Frontal cortex (tissue), 4 donors: ENCODE results near the gene TNP2. TPM values are rescaled to one million over a fixed set of nuclear protein-coding genes. Genes with fewer than 3 reads are reported as not detected.

Source experiments
- DNase-seq, 2 donors: peaks; one replicate each; pipeline ENCODE4 v3.0.0; 2012; ENCODE audit warnings: low spot score in 2 of 2
- FAIRE-seq: peaks from 2 replicates; lab custom pipeline; 2012; peaks lifted over from hg19 to GRCh38; lab: Jason Lieb, UNC
- total RNA-seq: library from RNA; depleted of rRNA; stranded (reverse); fragments of >200 nt; gene quantifications from one replicate; pipeline ENCODE4 v1.2.3, GENCODE V29; 2014
- donor health status: control.
- donor health status: control.
- donor health status: control.

The TNP2 gene
- total RNA-seq, 1 donor from 2014 or later = not detected

DNA sequence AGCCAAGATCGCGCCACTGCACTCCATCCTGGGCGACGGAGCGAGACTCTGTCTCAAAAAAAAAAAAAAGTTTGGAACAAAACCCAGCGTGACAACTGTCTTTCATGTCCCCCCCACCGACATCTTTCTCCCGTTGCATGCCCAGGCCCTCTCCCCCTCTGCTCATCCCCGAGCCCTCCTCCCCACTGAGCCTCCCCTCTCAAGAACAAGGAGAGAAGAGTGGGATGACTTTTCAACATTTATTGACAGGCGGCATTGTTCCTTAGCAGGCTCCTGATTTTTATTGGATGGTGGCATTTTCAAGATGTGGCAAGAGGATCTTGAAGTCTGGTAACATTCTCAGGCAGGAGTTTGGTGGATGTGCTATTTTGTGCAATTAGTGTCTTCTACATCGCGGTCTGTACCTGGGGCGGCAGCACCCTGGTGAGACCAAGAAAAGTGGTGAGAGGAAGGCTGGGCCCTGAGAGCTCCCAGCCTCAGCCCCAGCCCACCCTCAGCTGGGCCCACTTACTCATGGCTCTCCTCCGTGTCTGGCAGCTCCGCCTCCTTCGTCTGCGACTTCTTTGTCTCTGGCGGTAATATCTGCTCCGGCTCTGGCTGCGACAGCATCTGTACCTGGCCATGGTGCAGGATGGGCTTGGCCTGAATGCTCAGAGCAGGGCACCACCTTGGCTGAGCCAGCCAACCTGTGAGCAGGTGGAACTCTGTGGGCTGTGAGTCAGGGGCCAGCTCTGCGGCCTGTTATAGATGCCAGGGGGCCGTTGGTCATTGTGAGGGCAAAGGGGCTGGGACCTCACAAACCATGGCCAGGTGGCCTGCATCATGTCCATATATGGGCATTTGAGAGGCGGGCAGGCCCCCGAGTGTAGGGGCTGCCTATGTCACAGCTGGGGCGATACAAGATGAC lies 11.7 kb upstream of the TNP2 start, which contains the start of gene PRM1:
Gene PRM1 (minus strand): TSS at position 715 of the 907 bp plus-strand sequence. CDS start 92 bp downstream, at position 623.
- DNase-seq (no peak), FAIRE-seq (no peak)

GRCh38 chr16:11278681-11279628 lies 9.8 kb upstream of the TNP2 start:
- FAIRE-seq (no peak), DNase-seq (no peak)

DNA sequence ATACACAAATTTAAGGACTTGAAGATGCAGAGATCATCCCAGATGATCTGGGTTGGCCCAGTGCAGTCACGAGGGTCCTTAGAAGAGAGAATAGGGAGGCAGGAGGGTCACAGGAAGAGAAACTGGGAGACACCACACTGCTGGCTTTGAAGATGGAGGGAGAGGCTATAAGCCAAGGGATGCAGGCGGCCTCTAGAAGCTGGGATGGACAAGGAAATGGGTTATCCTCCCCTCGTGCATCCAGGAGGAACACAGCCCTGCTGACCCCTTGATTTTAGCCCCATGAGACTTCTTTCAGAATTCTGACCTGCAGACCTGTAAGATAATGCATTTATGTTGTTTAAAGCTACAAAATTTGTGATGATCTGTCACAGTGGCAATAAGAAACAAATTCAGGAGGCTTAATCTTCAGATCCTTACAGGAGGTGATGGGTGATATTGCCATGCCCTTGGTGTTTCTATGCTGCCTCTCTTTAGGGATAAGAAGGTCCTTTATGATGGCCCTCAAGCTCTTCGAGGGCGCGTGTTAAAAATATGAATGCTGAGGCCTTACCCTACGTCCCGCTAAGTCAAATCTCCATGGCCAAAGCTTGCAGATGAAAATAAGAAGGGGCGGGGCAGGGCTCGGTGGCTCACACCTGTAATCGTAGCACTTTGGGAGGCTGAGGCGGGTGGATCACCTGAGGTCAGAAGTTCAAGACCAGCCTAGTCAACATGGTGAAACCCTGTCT lies 8.6 kb upstream of the TNP2 start:
- no peak for DNase-seq
- FAIRE-seq = no peak

- no peak for FAIRE-seq
- DNase-seq = no peak
Measured at GRCh38 chr16:11276896-11277593, 7.9 kb upstream of the TNP2 start.

DNA sequence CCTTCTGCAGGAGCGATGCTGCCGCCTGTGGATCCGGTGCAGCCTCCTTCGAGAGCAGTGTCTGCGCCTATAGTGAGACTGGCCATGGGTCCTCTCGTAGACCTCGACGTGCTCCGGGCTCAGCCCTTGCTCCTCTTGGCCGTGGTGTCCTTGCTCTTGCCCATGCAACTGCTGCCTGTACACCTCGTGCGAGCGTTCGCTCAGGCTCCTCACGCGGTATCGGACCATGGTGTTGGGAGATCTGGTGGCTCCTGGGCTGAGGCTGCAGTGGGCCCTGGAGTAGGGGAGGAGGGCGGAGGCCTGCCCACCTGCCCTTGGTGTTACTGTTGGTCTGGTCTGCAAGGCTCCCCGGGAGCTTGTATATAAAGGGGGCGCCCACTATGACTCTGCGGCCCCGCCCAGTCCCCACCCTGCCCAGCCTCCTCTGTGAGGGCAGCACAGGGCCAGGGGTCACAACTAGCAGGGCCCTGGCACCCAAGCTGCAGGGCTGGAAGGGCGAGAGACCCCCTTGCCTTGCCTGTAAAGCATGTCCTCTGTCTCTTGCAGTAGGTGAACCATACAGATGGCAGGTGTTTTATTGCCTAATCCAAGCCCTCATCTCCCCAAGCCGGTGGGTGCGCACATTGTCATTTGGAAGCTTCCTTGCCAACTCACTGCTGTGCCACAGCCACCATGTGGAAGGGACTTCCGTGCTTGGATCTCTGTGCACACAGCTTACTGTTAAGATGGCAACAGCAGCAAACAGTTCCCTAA lies 7.2 kb upstream of the TNP2 start, which contains the start of gene PRM2:
Gene PRM2 (minus strand): TSS at position 338 of the 753 bp plus-strand sequence. CDS start 110 bp downstream, at position 228.
- DNase-seq = no peak
- no peak for FAIRE-seq

DNA sequence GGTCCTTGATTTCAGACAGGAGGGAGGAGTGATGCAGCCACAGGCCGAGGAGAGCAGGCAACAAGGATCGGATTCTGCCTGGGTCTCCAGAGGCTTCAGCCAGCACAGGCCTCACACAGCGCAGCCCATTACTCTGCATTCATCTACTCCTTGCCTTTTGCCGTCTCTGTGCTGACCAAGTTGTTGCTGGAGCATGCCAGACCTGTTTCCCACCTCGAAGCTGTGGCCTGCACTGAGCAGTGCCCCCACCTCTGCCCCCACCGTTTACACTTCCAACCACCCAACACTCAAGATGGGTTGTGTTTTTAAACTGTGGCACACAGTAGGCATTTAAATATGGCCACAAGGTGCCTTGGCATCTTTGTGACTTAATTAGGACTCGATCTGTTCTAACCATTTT lies 5.8 kb upstream of the TNP2 start:
- FAIRE-seq (no peak), DNase-seq (no peak)

DNA sequence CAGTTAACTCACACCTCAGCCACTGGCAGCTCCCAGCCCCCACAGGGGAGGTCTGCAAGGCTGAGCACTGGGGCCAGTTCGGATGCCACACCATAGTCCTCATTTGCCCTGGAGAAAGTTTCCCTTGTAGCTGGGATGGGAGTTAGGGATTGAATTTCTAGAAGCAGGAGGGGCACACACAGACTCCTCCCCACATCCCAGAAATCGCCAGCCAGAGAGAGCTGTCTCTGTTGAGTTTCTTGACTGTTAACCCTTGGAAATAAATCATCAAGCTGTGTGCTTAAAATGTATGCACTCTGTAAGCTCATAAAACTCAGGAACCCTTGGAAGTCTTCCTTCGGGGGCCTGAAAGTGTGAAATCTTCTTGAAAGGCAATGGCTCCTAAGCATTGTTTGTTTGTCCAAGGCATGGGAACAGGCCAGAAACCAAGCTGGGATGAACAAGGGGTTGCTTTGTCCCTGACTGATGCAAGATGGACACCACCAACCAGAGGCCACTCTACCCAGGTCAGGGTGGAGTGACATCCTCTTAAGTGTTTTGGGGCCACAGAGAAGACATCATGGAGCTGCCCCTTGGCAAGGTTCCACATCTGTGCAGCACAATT lies 4.7 kb upstream of the TNP2 start:
- DNase-seq (no peak), FAIRE-seq (no peak)

DNA sequence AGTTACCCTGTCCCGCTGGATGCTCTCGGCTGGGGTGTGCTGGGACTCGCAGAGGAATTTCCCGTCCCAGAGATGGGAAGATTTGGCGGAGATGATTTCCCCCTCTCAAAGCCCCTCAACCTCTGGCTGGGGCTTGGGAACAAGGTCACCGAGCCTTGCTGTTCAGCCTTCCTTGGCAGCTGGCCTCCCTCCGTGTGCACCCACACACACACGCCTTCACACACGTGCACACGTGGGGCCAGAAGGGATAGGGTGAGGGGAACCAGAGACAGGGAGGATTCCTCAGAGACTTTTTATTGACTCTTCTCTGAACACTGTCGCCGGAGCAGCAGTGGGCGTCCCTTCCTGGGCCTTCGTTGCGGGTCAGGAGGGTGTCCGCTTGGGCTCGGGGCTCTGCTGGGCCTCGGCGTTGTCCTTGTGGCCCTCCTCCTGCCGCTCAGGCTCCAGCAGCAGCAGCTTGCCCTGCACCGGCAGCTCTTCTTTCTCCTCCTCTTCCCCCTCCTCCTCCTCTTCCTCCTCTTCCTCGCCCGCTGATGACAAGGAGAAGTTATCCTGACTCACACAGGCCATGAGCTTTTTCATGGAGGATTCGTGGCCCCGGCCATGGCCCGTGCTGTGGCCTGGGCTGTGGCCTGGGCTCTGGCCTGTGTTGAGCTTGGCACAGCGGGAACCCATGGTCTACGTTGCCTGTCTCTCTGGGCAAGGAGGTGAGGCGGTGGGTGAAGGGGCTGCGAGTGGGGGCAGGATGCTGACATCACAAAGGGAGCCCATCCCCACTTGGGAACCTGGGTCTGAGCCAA lies 4.0 kb upstream of the TNP2 start, which contains the start of gene PRM3:
Gene PRM3 (minus strand): TSS at position 709 of the 800 bp plus-strand sequence. CDS start 34 bp downstream, at position 675.
- DNase-seq (no peak), FAIRE-seq (no peak)

DNA sequence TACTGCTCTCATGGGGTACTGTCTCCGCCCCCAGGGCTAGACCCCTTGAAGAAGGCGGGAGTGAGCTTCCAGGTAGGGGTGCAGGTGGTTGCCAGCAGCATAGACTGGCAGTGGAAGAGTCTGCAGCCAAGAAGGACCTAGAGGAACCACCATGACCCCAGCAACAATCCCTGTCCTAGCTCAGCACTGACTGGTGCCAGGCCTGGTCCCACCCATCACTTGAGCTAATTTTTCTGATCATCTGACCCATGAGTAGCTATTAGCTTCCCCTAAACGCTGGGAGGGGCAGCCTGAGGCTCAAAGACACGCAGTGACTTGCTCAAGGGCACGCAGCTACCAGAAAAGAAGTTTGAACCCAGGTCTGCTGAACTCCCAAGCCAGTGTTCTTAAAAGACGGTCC lies 3.4 kb upstream of the TNP2 start:
- DNase-seq (no peak), FAIRE-seq (no peak)

DNA sequence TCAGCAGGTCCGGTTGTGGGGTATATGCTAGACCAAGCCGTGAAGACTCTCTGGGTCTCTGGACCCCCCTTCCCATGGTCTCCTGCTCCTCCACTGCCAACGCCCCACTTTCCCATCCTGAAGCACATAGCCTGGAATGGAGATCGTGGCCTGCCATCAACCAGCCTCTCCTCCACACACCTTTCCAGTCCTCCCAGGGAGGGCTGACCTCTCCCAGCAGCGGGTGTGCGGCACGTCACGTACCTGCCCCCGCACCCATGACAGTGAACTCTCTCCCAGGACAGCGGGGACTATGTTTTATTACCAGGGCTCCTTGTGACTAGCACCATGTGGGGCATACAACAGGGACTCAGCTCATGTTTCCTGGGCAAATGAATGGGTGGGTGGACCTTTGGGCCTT lies 2.5 kb upstream of the TNP2 start:
- FAIRE-seq = no peak
- DNase-seq = no peak

GRCh38 chr16:11270602-11271162 lies 1.6 kb upstream of the TNP2 start:
- FAIRE-seq (no peak), DNase-seq (no peak)

DNA sequence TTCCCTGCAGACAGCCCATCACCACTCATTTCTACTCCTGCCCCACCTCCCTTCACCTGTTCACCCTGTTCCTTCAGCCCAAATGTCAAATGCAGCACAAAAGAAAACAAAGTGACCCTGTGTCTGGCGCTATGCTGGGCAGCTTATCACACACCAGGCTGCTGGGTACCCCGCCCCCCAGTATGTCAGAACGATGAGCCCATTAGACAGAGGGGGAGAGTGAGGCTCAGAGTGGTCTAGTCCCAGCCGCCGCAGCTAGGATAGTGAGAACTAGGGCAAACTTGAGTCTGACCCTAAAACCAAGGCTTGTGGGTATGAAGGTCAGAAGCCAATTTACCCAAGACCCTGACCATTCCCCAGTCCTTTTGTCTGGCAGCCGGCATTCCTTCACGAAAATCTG lies 4.0 kb downstream of the TNP2 start:
- no peak for FAIRE-seq

DNA sequence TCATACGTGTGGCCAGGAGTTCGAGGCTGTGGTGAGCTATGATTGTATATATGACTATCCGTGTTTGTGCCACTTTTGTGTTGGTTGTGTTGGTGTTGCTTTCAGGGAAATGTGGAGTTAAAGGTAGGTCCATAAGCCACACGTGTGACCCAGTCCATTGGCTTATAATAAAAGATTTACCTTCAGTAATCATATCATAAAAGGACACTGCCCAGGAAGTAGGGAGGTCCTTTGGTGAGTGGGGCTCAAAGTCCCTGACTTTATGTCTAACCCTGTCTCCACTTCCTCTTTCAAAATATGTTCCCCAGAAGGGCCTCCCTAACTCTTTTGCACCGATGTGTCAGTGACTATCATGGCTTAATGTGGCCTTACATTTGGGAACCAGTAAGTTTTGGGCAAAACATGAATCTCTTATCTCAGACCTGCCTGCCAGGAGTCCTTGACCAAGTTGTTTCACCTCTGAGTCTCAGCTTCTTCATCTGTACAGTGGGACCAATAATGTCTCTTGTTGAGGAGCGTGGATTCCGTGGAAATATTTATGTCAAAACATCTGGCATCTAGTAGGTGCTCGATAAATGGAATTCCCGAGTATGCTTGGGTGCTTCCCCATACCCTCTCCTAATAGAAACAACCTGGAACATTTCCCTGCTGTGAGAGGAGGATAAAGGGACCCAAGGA lies 4.8 kb downstream of the TNP2 start:
- DNase-seq = no peak
- FAIRE-seq = no peak

More for the DNA sequence above, 4.0 kb downstream of the TNP2 start:
- no peak for DNase-seq

- DNase-seq (no peak), FAIRE-seq (no peak)
Measured at GRCh38 chr16:11263737-11264136, 5.4 kb downstream of the TNP2 start.

- DNase-seq (no peak), FAIRE-seq (no peak)
Measured at GRCh38 chr16:11262915-11263314, 6.2 kb downstream of the TNP2 start.

DNA sequence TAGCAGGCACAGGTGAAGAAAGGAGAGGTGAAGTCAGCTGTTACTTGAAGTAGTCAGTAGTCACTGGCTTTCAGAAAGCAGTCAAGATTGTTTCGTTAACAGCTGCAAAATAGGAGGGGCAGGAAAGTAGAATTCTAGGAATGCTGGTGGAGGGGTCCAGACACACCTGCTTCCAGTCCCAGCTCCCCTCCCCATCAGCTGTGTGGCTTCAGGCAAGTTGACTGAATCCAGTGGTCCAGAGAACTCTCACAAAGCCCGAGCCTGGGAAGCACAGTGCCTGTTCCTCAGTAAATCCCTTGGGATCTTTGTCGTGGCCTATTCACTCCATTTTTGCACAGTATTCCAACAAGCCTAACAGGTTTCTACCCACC lies 8.5 kb downstream of the TNP2 start:
- no peak for FAIRE-seq
- DNase-seq = no peak
